HG02885 (cell line): Measurements from ENCODE around the gene LSM7.

Experiments
- ATAC-seq: cut with Tn5 transposase; IDR thresholded peaks from one replicate; pipeline ENCODE4 v1.9.1; 2021; ENCODE audit warnings: mild to moderate bottlenecking; ENCODE audit not compliant: unreplicated experiment, poor library complexity

Gene LSM7

GRCh38 chr19:2325281-2326046 is 2.9 kb downstream of the LSM7 start:
- ATAC-seq: no peak

DNA sequence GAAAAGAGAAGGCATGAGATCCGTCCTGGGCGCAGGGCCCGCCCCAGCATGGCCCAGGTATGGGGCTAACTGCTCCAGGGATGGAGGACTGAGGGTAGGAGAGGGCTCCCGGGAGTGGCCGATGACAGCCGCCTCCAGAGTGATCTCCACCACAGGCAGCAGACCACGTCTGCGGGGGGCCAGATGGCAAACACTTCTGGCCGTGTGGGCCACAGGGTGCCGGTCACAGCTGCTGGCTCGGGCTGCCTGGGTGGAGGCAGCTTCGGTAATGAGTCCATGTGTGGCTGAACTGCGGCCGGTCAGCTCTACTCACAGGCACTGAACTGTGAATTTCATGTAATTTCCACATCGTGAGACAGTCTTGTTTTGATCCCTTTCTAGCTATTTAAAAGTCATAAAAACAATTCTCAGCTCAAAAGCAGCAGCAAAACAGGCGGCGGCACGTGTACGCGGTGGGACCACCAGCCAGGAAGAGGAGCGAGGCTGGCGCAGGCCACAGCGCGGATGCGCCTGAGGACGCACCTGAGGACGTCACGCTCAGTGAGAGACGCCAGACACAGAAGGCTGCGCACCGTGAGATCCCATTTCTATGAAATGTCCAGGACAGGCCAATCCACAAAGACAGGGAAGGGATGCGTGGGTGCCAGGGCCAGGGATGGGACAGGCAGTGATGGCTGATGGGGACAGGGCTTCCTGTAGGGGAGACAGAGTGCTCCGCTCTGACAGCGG is 4.0 kb downstream of the LSM7 start:
- no peak for ATAC-seq

DNA sequence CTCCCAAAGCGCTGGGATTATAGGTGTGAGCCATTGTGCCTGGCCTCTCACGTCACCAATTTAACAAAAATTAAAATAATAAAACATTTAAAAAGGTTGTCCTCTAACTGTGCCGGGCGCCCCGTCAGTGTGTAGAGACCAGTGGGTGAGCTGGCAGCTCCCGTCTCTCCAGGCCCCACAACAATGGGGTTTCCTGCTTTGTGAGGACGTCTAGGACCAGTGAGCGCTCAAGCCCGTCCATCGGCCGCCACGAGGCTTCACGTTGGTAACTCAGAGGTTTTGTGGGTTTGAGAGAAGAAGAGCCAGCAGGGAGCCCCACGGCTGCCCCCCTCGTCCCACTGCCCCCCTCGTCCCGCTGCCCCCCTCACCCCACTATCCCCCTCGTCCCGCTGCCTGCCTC is 4.7 kb downstream of the LSM7 start:
- ATAC-seq: no peak

DNA sequence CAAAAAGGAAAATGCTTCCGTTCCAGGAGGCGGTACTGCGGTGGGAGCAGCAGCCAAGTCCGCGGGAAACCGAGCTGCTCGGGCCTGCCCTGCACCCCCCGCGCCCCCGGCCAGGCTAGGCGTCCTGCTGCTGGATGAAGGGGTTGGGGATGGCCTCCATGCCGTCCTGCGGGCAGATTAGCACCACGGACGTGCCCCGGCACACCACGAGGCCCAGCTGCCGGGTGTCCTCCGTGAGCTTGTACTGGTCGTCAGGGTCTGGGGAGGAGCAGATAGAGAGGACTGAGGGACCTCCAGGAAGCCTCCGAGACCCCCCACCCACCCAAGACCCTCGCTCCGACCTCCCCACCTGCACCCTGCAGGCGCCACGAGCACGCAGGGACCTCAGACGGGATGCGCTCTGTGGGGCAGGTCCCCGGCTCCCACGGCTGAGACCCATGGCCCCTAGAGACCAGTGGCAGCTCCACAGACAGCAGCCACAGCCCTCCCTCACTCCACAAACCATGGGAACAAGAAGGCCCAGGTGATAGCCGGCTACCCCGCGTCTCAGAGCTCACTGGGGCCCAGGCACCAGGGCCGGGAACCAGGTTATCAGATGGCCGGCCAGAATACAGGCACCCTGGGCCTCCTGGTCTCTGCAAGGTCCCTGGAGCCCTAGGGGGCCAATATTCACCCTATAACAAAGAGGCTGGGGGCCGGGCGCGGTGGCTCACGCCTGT is 6.7 kb downstream of the LSM7 start:
- no peak for ATAC-seq

- ATAC-seq: no peak
These were observed 7.4 kb downstream of the LSM7 start for GRCh38 chr19:2320939-2321338.

GRCh38 chr19:2320049-2320448 is 8.3 kb downstream of the LSM7 start:
- ATAC-seq: no peak

GRCh38 chr19:2319551-2319950 is 8.8 kb downstream of the LSM7 start:
- no peak for ATAC-seq

DNA sequence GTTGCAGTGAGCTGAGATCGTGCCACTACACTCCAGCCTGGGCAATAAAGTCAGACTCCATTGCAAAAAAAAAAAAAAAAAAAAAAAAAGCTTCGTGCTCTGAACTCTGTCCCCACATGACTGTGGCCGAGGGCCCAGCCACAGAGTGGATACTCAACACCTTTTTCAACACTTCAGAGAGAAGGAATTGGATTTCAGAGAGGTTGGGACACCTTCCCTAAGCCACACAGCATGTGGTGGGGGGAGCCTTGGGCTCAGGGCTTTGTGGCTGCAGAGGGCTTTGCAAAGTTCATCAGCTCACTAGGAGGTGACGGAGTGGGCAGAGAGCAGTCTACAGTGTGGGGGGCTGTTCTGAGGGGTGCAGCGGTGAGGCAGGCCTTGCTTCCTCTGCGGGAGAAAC is 9.5 kb downstream of the LSM7 start:
- no peak for ATAC-seq

DNA sequence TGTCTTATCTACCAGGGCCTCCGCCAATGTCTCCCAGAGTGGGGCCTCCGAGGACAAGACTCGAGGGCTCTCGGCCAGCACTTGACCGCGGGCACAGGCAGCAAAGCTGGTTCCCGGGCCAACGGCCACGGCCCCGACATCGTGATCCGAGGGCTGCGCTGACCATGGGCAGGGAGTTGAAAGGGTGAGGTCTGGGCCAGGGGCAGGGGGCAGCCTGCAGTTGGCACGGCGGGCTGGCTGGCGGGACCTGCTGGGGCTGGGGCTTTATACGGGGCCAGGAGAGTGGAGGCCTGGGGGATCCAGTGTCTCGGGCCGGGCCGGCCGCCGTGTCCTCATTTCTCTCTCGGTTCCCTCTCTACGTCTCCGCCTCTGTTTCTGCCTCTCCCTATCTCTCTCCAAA is 10.6 kb downstream of the LSM7 start:
- no peak for ATAC-seq

DNA sequence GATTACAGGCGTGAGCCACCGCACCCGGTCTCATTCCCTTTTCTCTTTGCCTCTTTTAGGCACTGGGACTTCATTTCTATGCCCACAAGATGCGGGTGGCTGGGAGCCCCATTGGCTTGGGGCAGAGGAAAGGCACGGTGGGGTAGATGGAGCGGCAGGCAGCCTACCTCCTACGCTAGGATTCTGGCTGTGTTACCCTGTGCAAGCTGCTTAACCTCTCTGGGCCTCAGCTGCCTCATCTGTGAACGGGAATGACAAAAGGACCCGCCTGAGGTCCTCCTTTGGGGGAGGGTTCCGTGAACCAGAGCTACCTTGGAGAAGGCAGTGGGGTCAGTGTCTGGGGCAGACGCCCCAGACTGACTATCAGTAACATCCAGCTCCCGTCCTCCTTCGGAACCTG is 11.1 kb downstream of the LSM7 start:
- ATAC-seq: no peak

DNA sequence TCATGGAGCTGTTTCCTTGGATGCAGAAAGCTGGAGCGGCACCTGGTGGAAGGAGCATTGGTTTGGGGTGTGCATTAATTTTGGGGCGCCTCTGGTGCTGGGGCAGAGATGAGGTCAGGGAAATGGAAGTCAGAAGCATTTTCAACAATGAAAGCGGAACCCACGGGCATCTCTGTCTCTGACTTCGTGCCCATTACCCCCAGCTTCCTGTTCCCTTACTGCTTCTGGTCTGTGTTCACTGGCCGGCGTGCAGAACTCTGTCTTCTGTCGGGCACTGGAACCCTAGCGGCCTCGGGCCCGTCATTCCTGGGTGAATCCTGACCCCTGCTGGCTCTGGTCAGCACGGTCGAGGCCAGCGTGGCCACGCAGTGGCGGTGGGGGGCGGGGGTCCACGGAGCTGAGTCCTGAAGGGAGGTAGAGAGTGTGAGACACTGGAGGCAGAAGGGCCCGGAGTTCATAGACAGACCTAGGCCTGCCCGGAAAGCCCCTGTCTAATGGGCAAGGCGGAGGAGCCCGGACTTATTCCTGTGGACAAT is 12.5 kb downstream of the LSM7 start:
- no peak for ATAC-seq

DNA sequence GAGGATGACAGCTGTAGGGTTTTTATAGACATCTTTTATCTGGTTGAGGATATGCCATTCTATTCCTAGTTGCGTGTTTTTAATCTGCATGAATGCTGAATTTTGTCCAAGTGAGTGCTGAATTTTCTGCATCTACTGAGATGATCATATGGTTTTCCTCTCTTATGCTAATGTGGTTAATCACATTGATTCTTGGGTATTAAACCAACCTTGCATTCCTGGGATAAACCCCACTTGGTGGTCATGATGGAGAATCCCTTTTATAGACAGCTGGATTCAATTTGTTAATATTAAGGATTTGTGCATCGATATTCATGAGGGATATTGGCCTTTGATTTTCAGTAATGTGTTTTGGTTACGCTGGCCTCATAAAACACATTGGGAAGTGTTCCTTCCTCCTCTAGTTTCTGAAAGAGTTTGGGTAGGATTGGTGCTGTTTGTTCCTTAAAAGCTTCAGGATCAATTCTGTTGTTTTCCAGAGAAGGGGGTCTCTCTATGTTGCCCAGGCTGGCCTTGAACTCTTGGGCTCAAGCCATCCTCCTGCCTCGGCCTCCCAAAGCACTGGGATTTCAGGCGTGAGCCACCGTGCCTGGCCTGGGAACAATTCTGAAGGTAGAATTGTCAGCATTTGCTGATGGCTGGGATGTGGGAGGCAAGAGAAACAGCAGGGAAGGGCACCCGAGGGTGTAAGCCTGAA is 13.1 kb downstream of the LSM7 start:
- ATAC-seq: no peak

DNA sequence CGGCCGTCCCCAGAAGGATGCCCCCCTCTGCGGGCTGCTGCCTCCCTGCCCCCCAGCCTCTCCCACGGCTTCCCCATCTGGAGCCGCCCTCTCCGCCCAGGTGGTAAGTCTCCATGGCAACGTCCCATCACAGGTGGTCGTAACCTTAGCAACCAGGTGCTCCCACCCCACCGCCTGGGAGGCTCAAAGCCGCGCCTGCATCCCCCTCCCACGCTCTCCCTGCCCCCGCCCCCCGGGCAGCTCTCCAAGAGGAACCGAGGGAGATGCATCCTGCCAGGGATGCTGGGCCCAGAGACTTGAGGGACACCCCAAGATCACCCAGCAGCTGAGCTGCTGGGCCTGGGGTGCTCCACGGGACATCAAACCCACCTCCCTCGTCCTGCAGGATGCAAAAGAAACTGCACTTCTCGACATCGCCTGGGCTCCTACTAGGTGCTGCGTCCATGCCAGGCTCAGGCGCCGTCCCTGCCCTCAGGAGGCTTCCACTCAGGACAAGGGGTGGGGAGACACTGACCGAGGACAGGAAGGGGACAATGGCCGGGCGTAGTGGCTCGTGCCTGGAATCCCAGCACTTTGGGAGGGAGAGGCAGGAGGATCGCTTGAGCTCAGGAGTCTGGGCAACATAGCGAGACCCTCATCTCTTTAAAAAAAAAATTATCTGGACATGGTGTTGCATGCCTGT is 15.4 kb downstream of the LSM7 start:
- ATAC-seq: no peak

DNA sequence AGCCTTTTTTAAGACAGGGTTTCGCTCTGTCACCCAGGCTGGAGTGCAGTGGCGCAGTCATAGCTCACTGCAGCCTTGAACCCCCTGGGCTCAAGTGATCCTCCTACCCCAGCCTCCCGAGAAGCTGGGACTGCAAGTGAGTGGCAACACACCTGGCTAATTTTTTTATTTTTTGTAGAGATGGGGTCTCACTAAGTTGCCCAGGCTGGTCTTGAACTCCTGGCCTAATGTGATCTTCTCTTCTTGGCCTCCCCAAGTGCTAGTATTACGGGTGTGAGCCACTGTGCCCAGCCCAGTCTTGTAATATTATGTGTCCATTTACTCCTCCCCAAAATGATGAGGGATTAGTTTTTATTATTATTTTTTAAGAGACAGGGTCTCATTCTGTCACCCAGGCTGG is 17.3 kb downstream of the LSM7 start:
- no peak for ATAC-seq

- ATAC-seq: no peak
These were observed 18.5 kb downstream of the LSM7 start for GRCh38 chr19:2309734-2310362.

- ATAC-seq: no peak
These were observed 20.3 kb downstream of the LSM7 start, which contains the start of gene LINGO3 for GRCh38 chr19:2308114-2308556. Gene LINGO3 (minus strand): TSS chr19:2308154. CDS start chr19:2291776, 16,378 bp downstream.

DNA sequence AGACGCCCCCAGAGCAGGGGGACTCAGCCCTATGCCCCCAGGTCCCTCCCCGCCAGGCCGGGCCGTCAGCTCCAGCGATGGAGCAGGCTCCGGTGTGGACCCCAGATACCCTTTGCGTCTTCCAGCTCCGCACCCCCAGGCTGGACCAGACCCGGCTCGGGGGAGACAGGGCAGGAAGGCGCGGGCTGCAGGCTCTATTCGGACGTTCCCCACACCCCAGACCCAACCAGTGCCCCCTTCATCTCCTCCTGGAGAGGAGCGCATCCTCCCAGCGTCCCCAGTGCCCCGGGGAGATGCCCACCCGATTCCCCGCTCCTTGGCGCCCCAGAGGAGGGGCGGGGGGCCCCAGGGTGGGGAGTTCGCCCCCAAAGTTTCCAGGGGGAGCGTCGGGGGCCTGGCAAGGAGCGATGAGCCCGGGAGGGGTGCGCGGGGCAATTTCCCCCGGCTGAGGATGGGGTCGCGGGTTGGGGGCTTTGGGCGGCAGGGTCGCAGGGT is 20.8 kb downstream of the LSM7 start:
- no peak for ATAC-seq

DNA sequence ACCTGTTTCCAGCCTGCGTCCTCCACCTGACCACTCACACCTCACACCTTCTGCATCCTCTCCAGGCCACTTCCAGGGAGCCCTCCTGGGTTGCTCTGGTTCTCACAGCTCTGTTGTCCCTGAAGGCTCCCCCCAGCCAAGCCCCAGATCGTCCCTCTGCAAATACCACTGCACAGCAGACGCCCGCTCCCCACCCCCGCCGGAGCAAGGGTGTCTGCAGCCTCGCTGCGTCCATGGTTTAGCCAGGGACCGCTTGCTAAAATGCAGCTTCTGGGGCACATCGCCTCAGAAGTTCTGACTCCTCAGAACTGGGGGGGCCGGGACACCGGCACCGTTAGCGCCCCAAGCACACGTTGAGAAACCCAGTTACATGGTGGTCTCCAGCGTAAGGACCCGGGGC is 21.4 kb downstream of the LSM7 start:
- ATAC-seq: no peak

DNA sequence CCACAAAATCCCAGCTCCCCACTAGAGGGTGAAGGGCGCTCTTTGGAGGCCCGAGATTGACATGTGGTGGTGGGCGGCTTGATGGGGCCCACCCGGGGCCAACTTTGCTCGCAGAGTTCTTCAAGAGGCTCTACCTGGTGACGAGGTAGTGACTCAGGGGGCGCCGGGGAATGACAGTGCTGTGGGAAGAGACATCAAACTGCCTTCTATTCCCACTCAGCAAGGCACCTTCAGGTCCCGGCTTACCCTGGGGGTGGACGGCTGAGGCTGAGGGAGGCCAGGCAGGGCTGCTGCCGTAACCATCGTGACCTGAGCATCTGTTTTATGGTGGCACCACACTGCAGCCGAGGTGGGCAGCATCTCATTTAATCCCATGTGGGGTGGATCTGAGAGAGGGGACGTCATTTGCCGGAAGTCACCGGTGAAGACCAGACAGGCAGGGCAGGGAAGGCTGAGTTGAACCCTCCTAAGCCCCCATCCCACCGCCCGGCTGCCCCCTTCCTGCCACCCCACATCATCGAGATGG is 22.0 kb downstream of the LSM7 start:
- no peak for ATAC-seq
